Left ventricle myocardium inferior (tissue), 1 donor: Measurements from ENCODE around the gene NFIL3. TPM values are rescaled to one million over a fixed set of nuclear protein-coding genes. Genes with fewer than 3 reads are reported as not detected.
A peak's percentile ranks its signal among the peaks of the same experiment; 100 is the strongest.

Experiments
- DNase-seq: peaks from one replicate; pipeline ENCODE4 v3.0.0-alpha.2; 2020
- H3K27ac ChIP-seq: fragments of 200-600 bp; replicated peaks from 2 replicates; pipeline ENCODE4 v1.8.0; 2021
- H3K27me3 ChIP-seq: fragments of 200-600 bp; 2 replicates; pipeline ENCODE4 v1.8.0; 2021; ENCODE audit warnings: low read depth
- H3K36me3 ChIP-seq: fragments of 200-600 bp; 2 replicates; pipeline ENCODE4 v1.8.0; 2021
- H3K4me1 ChIP-seq: fragments of 200-600 bp; 2 replicates; pipeline ENCODE4 v1.8.0; 2021
- H3K4me3 ChIP-seq: fragments of 200-600 bp; 2 replicates; pipeline ENCODE4 v1.8.0; 2021; ENCODE audit warnings: mild to moderate bottlenecking, moderate library complexity
- H3K9me3 ChIP-seq: fragments of 200-600 bp; replicated peaks from 2 replicates; pipeline ENCODE4 v1.8.0; 2021
- CTCF ChIP-seq: fragments of 200-600 bp; IDR thresholded peaks from 2 replicates; pipeline ENCODE4 v1.8.0; 2021; ENCODE audit warnings: antibody characterized with exemption, mild to moderate bottlenecking, borderline replicate concordance
- intact Hi-C: fragments of 100-400 bp; cut with micrococcal nuclease; formaldehyde crosslinking; loops from one replicate; pipeline ENCODE4 v1.11.0; 2022
- total RNA-seq: library from RNA; stranded (reverse); fragmentation: NEBNext Ultra II Directional; extraction: Animal tissue kit (Norgen Biotek cat#: 25700); gene quantifications from one replicate; pipeline ENCODE4 v1.2.1, GENCODE V29; 2021
- donor health status: DM: no; HTN: yes; CAD: no; lungs with severe emphysema.

NFIL3 gene
- total RNA-seq, 1 donor from 2014 or later = 25.6 TPM

- no peak for TF ChIP-seq CTCF
- no peak overlapping the region for H3K27ac ChIP-seq
Measured at GRCh38 chr9:91411096-91411771, 12.4 kb downstream of the NFIL3 start.

GRCh38 chr9:91410161-91410560 lies 13.5 kb downstream of the NFIL3 start:
- TF ChIP-seq CTCF = no peak
- Histone ChIP-seq H3K9me3 (no peaks in the 10 kb centered on the region), H3K4me3 (no peak overlapping the region), H3K27ac (no peak overlapping the region), H3K27me3 (no peaks in the 10 kb centered on the region), H3K4me1 (peaks cover 21% of the 10 kb centered on the region), H3K36me3 (peaks cover 17% of the 10 kb centered on the region)
- no peak for DNase-seq
- intact Hi-C loops = no loop called here

More at GRCh38 chr9:91411096-91411771, 12.4 kb downstream of the NFIL3 start:
- Histone ChIP-seq H3K4me1 (peaks cover 29% of the 10 kb centered on the region), H3K36me3 (peaks cover 17% of the 10 kb centered on the region), H3K27me3 (no peaks in the 10 kb centered on the region), H3K9me3 (no peaks in the 10 kb centered on the region), H3K4me3 (no peak overlapping the region)
- intact Hi-C loops = no loop called here
- no peak for DNase-seq

GRCh38 chr9:91408475-91408874 lies 15.2 kb downstream of the NFIL3 start:
- DNase-seq = no peak
- Histone ChIP-seq H3K9me3 (no peaks in the 10 kb centered on the region), H3K4me3 (no peak overlapping the region), H3K27ac (no peak overlapping the region), H3K4me1 (peaks cover 20% of the 10 kb centered on the region), H3K36me3 (peaks cover 17% of the 10 kb centered on the region), H3K27me3 (no peaks in the 10 kb centered on the region)
- intact Hi-C loops = no loop called here
- no peak for TF ChIP-seq CTCF

- Histone ChIP-seq H3K9me3 (no peaks in the 10 kb centered on the region), H3K4me3 (no peak overlapping the region), H3K27ac (peak overlapping the region; percentile 7), H3K36me3 (peaks cover 17% of the 10 kb centered on the region), H3K4me1 (peaks cover 20% of the 10 kb centered on the region), H3K27me3 (no peaks in the 10 kb centered on the region)
- intact Hi-C loops = no loop called here
- DNase-seq = no peak
- no peak for TF ChIP-seq CTCF
Measured at GRCh38 chr9:91407580-91408318, 15.9 kb downstream of the NFIL3 start.

GRCh38 chr9:91405343-91406077 lies 18.1 kb downstream of the NFIL3 start:
- no peak for DNase-seq
- Histone ChIP-seq H3K27me3 (no peaks in the 10 kb centered on the region), H3K4me1 (peaks cover 12% of the 10 kb centered on the region), H3K9me3 (no peaks in the 10 kb centered on the region), H3K4me3 (no peak overlapping the region), H3K36me3 (peaks cover 17% of the 10 kb centered on the region), H3K27ac (no peak overlapping the region)
- intact Hi-C loops = no loop called here
- TF ChIP-seq CTCF = no peak
